C1 segment of cervical spinal cord (tissue), 14 donors: ENCODE measurements around the gene CD164L2.
"Not testable (repeated sequence)": the region's sequence is repeated elsewhere in the genome, so short reads cannot be mapped to it uniquely, and the experiment has no call there.

Experiments
- DNase-seq, 14 donors: peaks; one replicate each; lab custom pipeline; 2025; lab: John Stamatoyannopoulos, UW

CD164L2 gene

DNA sequence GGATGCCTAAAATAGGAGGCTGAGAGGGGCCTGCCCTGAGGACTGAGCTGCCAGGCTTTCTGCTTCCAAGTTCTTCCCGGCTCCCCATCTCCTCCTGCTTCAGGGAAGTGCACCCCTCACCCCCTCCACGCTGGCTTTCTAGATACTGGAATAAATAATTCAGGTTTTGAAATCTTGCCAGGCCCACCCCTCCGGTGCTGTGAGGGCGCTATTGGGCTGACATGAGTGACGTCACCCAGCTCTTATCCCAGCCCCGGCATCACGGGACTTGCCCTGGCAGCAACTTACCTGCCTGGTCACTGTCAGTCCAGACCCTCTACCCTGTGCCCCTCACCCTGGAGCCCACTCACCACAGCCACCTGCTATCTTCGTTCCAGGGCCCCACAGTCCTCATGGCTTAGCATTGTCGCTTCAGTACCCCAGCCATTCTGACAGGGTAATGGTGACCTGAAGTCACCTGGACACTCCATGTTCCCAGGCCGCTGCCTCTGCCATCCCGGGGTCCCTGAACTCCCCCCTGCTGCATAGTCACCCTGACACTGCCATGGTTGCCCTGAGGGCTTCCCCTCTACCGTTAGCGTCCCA lies 8.5 kb upstream of the CD164L2 start:
- peak in 6 of 14 donors; percentile 11 to 74 (median 24) for DNase-seq

DNA sequence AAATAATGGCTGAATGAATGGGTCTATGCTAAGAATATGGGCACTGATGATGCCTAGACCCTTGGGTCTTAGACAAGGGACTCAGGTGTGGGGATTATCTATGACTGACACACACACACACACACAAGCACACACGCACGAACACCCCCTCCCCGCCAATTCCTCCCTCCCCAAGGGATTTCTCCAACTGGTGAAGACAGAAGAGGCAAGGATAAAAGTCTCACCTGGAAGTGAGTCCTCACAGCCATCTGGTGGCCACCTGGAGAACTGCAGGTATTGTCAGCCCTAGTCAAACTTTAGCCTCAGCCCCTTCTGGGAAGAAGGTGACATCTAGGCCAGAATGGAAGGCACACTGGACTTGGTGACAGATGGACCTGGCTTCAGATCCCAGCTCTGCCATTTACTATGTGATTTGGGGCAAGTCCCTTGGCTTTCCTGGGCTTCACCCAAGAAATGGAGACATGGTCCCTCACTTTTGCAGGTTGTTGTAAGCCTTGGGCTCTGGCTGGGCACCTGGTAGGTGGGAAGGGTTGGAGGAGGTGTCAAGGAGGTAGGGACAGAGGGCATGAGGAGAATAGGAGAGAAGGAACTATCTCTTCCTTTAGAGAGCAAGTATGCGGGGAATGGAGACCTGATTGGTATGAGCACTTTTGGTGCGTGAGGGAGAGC lies 5.3 kb upstream of the CD164L2 start:
- DNase-seq = peak in 2 of 14 donors; percentile 23 to 63

DNA sequence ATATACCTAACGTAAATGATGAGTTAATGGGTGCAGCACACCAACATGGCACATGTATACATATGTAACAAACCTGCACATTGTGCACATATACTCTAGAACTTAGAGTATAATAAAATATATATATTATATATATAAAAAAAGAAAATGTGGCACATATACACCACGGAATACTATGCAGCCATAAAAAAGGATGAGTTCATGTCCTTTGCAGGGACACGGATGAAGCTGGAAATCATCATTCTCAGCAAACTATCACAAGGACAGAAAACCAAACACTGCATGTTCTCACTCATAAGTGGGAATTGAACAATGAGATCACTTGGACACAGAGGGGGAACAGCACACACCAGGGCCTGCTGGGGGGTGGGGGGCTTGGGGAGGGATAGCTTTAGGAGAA lies 1.7 kb upstream of the CD164L2 start:
- not testable (repeated sequence) for DNase-seq

DNA sequence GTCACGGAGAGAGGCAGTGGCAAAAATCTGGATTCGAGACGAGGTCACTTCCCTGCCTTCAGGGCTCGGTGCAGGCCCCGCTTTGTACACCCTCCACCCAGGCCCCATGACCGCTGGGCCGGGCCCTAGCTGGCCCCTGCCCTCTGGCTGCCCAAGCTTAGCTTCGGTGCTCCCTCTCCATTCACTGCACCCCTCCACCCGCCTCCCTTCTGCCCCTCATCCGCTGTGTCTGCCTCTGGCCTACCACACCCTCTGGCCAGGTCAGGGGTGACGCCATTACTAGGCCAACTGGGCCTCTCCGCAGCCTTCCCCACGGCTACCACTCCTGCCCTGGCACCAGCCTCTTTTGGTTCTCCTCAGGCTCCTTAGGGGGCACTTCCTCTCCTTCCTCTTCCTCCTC lies 528 bp upstream of the CD164L2 start:
- no peak for DNase-seq

DNA sequence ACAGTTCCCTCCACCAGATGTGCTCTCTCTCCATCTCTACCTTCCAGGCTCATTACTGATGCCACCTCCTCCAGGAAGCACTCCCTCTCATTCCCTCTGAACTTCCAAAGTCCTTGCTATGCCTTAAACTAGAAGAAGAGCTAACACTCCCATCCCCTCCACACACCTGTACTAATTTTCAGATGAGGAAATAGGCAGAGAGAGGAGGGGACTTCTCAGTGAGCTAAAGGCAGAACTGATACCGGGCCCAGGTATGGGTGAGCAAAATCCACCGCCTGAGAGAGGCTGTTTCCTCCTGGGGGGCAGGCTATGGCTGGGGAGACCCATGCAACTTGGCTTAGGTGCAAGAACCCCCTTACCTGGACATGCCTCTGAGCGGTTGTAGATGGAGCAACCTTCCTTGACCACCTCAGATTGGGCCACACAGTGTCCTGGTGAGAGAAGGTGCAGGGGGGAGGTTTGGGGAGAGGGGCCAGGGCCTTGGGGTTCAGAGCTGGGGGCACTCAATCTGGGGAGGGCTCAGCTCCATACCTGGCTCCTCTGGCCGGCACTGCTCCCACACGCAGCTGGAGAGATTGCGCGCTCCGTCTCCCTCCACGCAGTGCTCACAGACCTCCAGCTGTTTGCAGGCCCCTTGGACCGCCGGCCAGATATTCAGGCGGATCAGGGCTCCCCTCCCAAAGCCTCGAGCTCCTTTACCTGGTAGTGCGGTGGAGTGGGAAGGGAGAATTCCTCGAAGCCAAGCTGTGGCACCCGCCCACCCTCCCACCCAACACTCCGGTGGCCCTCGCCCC lies 967 bp downstream of the CD164L2 start:
- DNase-seq = no peak

DNA sequence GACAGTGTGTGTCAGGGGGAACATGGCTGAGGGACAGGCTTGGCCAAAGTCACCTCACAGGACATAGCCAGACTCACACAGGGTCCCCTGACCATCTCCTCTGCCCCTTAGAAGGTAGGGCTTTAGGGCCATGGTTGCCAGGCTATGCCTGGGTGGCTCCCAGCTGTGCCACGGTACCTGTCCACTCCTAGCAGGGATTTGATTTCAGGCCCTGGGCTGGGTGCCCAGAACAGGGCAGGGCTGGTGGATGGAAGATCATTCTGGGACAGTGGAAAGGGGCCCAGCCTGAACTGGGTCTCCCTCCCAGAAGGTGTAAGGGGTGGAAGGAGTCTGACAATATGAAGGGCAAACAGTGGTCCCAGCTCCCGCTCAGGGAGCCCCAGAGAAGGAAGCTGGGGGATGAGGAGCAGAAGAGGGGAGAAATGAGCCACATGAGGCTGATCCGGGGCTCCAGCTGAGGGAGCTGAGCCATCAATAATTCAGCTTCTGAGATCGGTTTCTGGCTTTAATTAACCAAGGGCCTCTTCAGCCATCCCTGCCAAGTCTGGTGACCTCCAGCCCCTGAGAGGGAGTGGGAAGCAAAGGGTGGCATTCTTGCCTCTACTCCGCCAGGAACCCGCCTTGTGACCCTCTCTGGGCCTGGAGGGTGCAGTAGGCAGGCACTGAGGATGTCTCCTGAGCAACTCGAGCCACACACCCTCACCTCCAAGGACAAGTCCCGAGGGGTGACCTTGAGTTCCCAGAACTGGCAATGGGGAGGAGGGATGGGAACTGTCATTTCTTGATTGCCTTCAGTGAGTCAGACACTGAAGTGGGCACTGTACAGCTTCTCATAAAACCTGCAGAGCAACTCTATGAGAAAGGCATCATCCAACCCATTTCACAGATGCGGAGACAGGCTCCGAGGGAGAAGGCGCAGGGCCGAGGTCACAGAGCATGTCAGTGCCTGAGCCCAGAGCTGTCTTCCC lies 2.1 kb downstream of the CD164L2 start:
- no peak for DNase-seq

DNA sequence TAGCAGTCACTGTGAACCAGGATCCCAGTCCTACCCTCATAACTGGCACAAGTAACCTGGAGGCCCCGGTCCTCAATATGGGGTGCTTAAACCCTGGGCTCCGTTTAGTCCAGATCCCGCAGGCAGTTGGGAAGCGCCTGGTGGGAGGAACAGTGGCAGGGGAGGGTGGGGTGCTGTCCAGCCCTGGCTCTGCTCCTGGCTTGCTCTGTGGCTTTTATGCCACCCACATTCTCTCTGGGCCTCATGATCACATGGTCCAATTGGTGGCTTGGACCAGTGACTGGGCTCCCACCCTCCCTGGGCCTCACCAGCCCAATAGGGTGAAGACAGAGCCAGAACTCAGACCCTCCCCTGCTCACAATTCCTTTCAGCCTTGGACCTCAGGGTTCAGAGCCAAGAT lies 2.9 kb downstream of the CD164L2 start:
- DNase-seq = no peak

DNA sequence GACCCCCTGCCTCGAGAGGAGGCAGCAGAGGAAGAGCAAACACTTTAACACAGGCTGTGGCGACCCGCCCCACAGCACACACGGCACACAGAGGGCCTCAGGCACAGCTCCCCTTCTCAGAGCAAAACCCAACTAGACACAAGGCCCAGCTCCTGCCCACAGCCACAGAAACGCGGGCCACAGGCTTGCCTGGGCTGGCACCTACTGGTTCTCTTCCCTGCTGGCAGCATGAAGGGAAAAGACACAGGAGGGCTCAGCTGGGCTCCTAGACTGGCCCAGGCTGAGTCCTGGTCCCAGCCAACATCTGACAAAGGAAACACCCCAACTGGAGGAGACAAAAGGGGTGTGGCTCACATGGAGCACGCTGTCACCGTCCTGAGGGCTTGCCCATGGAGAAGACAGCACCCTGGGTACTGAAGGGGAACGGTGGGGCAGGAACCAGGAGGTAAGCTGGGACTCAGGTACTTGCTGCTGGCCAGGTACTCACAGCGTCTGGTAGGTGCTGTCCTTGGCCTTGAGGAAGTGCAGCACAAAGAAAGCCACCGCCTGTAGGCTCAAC lies 3.5 kb downstream of the CD164L2 start:
- no peak for DNase-seq

DNA sequence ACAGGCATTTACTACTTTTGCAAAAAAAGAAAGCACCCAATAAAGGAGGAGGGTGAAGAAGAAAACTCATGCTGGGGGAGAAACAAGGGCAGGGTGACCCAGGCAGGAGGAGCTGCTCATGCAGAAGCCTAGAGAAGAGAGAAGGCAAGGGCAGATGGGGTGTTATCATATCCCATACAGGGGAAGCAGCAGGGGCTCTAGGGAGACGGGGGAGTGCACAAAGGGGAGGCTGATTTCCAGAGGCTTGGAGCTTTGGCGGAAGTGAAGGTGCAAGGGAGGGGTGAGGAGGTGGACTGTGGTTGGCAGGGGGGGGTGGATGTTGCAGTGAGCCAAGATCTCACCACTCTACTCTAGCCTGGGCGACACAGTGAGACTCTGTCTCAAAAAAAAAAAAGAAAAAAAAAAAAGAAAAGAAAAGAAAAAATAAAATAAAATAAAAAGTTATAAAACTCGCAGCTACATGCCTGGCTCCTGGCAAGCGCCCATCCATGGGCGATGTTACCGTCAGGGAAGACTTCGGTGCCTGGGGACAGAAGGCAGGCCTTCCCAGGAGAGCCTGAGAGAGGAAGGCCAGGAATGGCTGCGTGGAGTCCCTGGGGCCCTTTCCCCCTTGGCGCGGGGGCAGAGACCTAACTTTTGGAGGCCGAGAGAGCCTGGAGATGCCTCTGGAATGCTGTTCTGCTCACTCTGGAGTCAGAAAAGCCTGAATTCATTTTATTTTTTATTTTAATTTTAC lies 5.2 kb downstream of the CD164L2 start:
- DNase-seq = no peak

DNA sequence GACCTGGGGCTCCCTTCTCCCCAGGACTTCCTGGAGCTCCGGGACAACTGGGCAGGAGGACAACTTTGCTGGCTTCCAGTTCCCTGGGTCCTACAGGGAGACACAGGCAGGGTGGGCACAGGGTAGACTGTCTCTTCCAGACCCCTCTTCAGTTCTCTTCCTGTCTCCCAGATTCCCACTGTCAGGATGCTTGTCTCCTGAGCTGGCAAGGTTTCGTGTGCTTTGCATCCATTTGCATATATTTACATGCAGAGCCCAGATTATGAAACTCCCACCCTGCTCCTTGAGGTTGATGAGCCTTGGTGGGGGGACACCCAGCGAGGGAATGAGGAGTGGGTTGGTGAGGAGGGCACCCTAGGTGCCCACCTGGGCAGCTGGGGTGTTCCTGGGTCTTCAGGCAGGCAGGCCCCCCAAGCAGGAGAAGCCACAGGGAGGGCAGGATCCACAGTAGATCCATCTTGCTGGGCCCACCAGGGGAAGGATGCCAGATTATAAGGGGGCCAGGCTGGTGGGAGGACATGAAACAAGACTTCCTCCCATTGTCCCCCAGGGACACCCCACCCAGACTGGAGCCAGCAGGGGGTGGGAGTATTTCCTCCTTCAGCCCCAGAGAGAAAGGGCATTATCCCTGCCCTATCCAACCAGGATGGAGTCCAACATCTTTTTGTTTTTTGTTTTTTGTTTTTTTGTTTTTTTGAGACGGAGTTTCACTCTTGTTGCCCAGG lies 8.6 kb downstream of the CD164L2 start, which contains the start of gene FCN3:
TSS of gene FCN3 (minus strand) at position 463 of the 725 bp plus-strand sequence. CDS start at position 457, 6 bp downstream.
- DNase-seq = no peak

DNA sequence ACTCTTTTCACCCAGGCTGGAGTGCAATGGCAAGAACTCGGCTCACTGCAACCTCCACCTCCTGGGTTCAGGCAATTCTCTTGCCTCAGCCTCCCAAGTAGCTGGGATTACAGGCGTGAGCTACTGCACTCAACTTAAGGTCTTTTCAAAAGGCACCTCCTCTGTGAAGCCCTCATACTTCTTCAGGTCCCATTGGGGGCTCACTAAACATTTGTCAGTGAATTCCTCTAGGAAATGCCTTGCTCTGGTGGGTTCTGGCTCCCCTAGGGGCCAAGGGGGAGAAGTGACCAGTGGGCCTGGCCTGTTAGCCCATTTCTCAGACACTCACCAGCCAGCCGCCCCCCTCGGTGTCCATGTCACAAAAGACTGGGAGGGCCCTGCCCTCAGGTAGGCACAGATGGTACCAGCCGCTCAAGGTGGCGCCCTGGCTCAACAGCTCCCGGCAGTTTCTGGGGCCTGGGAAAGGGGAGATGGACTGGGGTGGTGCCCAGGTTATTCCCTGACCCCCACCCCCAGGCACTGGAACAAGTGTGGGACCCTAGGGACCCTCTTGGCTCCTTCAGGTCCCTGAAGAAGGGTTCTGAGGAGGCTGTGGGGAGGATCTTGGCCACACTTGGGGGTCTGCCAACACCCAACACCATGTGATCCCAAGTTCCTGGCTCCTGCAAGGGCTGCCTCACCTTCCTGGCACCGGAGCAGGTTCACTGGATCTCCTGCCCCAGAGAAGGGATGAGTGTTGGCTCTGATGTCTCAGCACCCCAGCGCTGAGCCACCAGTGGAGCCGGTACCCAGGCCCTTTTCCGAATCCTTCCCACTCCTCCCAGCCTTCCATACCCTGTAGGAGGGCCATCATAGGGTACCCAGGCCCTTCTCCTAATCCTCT lies 10.1 kb downstream of the CD164L2 start:
- no peak for DNase-seq

DNA sequence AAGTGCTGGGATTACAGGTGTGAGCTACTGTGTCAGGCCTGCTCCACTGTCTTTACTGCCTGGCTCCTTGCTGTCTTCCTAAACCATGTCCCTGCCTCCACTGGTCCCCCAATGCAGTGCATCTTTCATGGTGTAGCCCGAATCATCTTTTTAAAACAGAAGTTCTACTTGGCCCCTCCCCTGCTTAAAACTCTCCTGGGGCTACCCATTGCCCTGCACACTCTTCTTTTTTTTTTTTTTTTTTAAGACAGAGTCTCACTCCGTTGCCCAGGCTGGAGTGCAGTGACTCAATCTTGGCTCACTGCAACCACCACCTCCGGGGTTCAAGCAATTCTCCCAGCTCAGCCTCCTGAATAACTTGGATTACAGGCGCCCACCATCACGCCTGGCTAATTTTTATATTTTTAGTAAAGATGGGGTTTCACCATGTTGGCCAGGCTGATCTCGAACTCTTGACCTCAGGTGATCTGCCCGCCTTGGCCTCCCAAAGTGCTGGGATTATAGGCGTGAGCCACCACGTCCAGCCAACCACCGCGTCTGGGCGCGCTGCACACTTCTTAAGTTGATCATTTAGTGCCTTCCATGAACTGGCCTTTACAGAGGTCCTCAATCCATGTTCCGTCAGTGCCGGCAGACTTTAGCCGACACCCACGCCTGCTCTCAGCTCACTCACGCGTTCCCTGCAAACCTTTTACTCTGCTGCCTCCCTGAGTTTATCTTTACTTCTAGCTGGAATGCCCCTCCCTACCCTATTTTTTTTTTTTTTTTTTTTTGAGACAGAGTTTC lies 10.9 kb downstream of the CD164L2 start:
- no peak for DNase-seq

DNA sequence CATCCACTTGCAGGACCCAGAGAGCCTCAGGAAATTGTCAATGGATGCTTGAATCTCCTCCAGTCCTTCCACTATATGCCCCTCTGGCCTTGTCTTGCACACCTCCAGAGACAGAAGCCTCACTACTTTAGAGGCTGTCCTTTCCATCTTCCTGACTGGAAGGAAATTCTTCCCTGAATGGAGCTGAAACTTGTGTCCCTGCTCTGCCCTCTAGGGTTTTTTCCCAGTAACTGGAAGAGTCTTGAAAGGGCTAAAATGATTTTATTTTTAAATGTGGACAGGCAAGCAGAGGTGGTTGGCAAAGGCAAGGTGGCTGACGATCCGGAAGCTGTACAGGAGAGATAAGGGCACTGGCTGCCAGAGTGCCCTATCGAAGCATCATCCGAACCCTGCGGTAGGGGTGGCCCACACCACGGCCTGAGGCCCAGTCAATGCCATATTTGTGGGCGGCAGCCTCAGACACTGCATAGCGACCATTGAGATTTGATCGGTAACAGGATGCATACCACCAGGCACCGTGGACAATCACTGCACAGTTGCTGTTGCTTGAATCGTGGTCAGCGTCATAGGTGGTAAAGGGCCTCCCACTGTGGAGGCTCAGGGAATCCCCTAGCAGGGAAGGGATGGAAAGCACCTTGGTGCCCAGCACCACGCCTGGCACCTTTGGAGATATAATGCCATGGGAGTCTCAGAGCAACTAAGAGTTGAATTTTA lies 14.1 kb downstream of the CD164L2 start:
- DNase-seq = no peak

DNA sequence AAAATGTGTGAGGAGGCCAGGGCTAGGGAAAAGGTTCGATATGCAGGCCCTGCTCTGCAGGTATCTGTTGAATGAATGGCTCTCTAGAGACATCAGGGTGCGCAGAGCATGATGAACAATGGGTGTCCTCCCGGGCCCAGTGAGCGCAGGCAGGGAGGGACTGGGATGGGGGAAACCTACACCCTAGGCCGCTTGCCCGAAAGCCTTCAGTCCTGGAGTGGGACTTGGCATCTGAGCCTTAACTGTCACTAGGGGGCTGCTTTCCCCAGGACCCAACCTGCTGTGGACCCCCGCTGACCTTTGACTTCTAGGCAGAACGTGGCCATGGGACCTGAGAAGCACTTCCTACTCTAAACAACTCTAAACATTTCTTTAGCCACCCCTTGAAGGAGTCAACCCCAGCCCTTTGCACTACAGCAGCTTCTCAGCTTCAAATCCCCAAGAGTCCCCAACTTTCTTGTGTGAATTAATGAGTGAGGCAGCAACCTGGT lies 15.9 kb downstream of the CD164L2 start:
- no peak for DNase-seq

DNA sequence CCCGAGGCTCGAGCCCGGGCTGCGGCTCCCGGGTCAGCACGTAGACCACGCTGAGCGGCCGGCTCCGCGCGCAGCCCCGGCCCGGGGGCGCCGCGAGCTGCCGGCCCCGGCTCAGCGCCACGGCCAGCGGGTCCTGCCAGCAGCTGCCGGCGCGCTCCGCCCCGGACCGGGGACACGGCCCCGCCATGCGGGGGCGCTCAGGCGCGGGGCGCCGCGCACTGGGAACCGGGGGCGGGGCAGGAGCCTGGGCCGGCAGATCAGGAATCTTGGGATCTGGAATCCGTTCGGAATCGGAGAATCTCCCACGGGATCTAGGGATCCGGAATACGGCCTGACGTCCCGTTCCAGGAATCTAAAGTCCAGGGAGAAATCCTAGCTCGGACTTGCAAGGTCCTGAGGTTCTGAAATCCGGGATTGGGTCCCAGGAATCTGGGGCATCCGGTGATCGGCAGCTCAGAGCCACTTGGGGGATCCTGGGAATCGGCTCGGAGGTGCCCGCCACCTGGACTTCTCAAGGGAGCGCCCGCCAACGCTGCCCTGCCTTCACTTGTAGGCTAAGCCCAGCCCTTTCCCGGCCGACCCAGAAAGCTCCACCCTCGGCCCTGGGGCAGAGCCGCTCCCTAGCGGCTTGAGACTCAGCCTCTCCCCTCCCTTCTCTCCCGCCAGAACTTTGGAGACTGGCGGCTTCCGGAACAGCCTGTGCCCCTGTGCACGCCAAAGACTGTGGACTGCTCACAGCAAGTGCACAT lies 16.5 kb downstream of the CD164L2 start, which contains the start of gene MAP3K6:
TSS of gene MAP3K6 (minus strand) at position 551 of the 749 bp plus-strand sequence. CDS start at position 187, 364 bp downstream.
- DNase-seq = peak in 11 of 14 donors; percentile 17 to 82 (median 49)

DNA sequence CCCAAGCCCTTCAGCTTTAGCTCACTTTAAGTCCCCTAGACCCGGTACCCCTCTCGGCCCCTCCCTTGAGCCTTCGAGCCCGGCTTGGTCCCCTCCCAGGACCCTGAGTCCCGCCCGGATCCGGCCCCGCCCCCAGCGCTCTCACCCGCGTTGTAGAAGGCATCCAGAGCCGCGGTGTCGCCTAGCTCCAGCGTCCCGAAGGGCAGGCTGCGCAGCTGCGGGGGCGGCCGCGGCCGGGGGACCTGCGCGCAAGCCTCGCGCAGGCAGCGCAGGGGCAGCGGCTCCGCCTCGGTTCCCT lies 17.1 kb downstream of the CD164L2 start:
- DNase-seq = peak in 10 of 14 donors; percentile 28 to 74 (median 56)
